Glomerular endothelial cell (primary cell): ENCODE data around the gene DIO3. TPM values are rescaled to one million over a fixed set of nuclear protein-coding genes. Genes with fewer than 3 reads are reported as not detected.

ENCODE experiments used
- DNase-seq: peaks from one replicate; pipeline ENCODE4 v3.0.0-alpha.2; 2011; ENCODE audit warnings: low read depth, low spot score; ENCODE audit errors: extremely low read depth
- total RNA-seq: library from RNA; depleted of rRNA; stranded (reverse); fragments of >200 nt; gene quantifications from 2 replicates; pipeline ENCODE4 v1.2.3, GENCODE V29; 2015

DIO3 gene
- not detected in 2 replicates for total RNA-seq

- no peak for DNase-seq
These were observed at the start of gene DIO3 for GRCh38 chr14:101561145-101561896. Gene DIO3 (plus strand): TSS chr14:101561495.

GRCh38 chr14:101511620-101512375 lies 49.5 kb upstream of the DIO3 start:
- no peak for DNase-seq

GRCh38 chr14:101512376-101512695 lies 49.0 kb upstream of the DIO3 start:
- no peak for DNase-seq

GRCh38 chr14:101514136-101514535 lies 47.2 kb upstream of the DIO3 start:
- no peak for DNase-seq

DNA sequence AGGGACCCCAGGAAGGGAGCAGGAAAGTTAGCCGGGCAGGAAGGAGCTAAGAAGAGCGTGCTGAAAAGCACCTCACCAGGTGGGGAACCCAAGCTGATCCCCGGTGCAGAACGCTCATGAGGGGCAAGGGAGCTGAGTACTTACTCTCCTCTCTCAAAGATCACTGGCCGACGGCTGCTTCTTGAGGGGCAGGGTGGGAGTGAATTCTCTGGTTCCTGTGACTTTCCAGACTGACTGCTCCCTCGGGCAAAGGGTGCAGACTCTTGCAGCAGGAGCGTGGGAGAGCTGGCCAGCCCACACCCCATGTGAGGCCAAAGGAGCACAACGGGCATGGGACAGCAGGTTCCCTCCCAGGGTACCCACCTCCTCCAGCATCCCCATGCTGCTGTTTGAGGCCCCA lies 44.9 kb upstream of the DIO3 start:
- DNase-seq = no peak

DNA sequence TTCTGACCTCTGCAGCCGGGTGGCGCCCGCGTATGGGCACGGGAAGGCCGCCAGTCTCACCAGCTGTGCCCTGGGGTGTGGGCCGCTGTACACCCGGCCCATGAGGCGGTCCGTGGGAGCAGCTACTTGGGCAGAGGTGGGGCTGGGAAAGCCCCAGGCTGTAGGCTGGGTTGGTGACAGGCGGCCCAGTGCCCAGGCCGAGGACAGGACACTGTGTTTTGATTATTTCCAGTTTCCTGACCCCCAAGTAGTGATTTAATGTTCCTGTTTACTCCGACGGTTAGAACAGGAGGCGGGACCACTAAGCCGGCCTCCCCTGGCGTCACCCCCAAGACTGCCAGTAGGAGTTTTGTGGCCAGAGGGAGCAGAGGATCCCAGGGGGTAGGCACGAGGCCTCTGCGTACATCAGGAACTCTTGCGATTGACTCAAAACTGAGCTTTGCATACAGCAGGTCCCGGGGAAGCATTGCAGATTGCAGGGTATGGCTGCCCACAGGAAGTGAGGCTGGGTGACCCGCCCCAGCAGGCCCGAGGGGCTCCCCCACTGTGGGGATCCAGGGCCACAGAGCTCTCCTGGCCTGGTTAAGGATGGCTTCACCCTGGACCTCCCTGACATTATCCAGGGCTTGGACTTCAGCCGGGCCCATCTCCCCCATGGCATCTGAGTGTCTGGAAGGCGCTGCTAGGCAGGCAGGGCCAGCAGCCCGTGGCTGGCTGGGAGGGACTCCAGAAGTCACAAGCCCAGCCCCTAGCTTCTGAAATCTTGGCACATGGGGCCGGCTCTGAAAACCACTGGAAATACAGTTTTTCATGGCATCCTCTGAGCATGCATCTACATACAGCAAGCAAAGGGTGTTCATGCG lies 42.5 kb upstream of the DIO3 start:
- DNase-seq = no peak

DNA sequence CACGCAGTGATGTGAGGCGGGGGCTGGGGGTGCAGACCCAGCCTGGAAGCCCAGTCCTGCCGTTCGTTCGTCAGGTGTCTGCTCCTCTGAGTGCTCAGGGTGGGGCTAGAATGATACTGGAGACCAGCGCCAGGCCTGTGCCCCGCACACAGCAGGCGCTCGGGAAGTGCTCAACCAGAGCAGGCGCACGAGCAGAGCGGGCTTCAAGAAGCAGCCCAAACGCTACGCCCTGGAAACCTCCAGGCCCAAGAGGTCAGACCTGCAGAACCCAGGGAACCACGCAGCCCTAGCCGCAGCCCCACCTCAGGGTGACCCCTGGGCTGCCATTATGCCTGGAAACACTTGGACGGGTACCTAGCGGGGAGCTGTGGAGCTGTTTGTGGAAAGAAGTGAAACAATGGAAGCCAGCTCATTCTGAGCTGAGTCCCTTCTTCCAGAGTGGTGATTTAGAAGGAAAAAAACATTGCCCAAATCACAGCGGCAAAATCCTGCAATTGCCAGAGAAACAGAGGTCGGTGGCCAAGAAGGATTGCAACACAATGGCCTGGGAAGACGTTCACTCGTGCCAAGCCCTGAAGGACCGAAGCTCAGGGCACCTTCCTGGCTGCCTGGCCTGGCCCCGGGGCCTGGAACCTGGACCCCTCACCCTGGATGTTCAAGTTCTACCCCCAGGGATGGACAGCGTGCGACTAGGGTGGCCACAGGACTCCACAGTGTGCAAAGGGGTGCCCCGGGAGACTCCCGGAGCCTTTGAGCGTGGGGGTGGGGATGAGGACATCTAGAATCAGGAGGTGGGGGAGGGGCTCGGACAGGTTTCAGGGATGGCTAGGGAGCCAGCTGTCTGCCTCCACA lies 40.4 kb upstream of the DIO3 start:
- DNase-seq = no peak

GRCh38 chr14:101521473-101521915 lies 39.8 kb upstream of the DIO3 start:
- no peak for DNase-seq

GRCh38 chr14:101521978-101522377 lies 39.3 kb upstream of the DIO3 start:
- DNase-seq = no peak

DNA sequence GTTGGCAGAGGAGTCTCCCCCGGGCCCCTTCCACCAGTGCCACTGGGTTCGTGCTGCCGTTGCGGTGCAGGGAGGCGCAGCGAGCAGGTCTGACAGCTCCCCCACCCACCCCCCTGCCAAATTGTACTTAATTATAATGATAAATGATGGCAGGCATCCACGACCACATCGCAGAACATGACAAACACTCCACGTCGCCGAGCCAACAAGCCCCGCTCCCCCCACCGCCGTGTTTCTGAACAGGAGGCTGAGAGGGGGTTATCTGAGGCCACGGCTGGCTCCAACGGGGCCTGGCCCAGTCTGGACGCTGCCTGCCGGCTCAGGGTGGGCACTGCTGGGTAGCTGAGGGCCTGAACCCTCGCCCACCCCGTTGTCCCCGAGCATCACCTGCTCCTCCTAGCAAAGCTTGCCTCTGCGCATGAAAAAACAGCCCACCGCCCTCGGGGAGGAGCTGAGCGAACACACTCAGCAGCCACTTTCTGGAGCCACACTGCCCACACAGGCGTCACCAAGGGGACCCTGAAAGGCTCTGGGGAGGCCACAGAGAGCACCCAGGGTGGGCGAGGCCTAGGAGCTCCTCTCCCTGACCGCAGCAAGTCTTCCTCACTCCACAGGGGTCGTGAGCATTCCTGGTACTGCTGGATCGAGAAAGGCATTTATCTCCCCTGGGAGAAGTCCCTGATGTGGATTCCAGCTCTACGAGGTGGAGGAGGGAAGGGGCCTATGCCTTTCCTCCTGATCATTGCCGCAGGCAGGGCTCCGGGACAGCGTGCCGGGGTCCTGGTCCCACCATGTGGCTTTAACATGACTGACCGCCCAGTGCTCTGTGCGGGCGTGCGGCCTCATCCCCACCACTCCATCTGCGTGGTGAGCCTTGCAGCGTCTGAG lies 35.4 kb upstream of the DIO3 start:
- no peak for DNase-seq

DNA sequence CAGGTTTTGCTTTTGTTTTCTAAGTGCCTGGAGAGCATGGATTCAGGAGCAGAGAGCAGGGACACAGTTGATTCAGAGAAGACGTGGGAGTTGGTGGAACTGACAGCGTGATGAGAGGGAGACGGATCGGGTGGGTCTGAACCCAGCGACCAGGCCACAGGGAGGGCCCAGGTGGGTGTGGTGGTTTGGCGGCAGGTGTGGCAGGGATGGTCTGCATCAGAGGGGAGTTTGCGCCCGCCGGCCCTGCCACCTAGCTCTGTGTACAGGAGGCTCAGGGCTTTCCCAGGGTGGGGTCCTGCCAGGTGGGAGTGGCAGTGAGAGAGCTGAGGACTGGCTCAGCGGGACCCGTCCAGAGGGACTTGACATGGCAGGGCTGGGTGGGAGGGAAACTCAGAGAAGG lies 33.3 kb upstream of the DIO3 start:
- DNase-seq = no peak

- no peak for DNase-seq
These were observed 32.2 kb upstream of the DIO3 start for GRCh38 chr14:101529079-101529478.

DNA sequence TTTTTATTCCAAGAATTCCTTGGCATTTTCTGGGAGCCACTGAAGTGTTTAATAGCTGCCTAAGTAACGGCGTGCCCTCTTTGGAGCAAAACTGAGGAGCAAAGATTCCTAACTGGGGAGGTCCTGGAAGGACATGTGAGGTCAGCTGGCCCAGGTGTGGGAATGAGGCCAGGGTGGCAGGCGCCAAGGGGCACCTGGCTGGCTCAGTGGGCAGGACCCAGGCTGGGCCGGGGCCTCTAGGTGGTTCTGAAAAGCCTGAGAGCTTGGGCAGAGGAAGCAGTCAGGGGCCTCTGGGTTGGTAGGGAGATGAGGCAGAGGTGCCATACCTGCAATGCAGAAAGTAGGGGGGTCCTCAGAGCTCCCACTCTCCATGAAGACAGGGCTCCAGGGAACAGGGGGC lies 27.1 kb upstream of the DIO3 start:
- DNase-seq = no peak

DNA sequence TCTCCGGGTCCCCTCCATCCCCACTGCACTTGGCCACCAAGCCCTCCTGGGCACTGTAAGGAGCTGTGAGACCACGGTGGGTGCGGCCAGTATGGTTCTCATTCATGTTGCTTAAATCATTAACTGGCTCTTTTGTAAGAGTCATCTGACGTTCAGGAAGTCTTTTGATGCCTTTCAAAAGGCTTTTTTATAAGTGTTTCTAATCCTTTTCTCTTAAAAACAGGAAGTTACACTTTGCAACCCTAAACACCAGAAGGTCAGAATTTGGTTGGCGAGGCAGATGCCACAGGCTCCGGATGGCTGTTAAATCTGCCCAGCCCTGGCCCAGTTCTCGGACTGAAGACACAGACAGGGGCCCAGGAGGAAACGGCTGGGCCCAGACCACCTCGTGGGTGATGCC lies 26.1 kb upstream of the DIO3 start:
- no peak for DNase-seq

DNA sequence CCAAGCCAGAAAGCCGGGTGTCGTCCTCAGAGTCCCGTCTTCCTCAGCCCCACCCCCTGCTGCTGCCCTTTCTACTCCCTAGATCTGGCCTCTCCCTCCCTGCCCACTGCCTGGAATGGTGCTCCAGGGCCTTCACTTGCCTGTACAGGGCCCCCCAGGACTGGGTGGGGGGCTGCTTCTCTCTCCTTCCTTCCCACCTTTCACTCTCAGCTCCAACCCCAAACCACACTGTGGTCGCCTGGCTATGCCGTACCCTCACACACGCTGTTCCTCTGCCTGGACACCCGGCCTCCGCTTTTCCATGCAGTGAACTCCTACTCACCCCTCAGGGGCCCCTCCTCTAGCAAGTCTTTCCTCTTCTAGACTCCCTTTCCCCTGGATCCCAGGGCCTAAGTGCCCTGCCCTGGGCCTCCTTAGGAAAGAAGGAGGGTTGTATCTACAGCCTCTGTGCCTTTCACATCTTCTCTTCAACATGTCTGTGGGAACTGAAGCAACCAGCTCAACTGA lies 25.5 kb upstream of the DIO3 start:
- DNase-seq = no peak

GRCh38 chr14:101537286-101537685 lies 24.0 kb upstream of the DIO3 start:
- DNase-seq = no peak

DNA sequence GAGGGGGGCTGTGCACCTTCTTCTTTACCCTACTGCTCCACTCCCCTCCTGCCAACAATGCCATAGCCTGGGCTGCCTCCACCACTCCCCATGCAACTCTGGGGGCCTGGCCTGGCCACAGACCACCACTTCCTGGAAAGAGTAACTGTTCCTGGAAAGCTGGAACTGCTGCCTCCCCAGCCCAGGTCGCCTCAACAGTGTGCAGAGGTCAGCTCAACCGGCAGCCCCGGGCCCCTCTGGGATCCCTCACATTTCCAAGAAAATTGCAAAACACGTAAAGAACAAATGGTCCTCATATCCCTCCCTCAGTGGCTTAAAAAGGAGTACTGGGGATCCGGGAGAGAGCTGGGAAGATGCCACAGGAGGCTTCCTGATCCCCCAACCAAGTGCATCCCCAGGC lies 22.4 kb upstream of the DIO3 start:
- no peak for DNase-seq

- DNase-seq = no peak
These were observed 21.4 kb upstream of the DIO3 start for GRCh38 chr14:101539880-101540279.
